NCI-H146 (cell line): Measurements from ENCODE around the gene CRY2.

Experiments
- DNase-seq: peaks from one replicate; lab custom pipeline; 2025; lab: John Stamatoyannopoulos, UW

Gene CRY2

DNA sequence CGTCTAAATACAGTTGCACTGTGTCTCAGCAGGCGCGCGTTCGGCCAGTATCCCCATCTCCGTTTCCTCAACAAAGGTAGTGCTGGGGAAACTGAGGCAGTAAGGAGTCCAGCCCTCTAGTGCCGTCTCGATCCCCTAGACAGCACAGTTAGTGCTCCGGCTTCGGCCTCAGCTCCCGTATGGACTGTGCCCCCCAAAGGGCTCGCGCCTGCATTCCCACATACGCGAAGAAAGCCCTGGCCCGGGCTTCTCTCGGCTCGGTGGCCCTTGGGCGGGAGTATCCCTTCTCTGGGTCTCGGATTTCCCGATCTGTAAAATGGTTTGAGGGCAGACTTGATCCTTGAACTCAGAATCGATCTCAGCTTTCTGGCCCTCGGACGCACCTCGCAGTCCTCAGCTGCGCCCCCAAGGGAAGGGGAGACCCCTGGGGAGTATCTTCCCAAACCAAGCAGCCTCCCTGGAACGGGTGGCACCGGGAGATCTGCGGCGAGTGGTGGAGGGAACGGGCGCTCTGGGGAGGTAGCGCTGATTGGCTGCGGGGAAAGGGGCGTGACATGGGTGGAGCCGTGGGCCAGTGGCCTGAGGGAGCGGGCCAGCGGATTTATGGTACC, 71.2 kb downstream of the CRY2 start:
- peak; percentile 82 for DNase-seq

DNA sequence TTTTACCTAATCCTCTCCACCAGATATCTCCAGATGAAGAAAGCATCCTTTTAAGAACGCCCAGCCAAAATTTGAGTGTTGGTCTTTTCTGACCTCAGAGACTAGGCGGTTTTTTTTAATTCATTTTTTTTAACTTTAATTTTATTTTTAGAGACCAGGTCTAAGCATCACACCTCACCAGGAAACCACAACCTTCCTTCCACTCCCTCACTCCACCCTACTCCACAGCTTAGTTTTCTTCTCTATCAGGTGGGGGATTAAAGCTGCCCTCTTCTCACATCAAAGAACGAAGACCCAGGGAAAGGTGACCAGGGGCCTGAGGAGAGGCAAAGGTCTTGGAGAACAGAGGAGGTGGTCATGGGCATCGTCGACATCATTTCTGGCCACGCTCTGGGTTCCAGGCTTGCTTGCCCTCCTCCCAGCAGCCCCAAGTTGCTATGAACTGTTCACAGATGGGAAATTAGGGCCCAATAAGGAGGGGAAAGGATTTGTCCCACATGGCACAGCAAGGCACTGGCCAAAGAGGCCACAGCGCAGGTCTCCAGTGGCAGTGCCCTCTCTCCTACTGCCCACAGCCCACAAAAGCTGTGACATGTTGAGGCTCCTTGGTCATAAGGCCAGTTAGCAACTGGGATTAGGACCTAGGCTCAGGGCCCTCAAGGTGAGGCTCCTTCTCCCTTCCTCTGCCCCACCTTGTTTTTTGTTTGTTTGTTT, 71.8 kb downstream of the CRY2 start:
- DNase-seq, result no peak

DNA sequence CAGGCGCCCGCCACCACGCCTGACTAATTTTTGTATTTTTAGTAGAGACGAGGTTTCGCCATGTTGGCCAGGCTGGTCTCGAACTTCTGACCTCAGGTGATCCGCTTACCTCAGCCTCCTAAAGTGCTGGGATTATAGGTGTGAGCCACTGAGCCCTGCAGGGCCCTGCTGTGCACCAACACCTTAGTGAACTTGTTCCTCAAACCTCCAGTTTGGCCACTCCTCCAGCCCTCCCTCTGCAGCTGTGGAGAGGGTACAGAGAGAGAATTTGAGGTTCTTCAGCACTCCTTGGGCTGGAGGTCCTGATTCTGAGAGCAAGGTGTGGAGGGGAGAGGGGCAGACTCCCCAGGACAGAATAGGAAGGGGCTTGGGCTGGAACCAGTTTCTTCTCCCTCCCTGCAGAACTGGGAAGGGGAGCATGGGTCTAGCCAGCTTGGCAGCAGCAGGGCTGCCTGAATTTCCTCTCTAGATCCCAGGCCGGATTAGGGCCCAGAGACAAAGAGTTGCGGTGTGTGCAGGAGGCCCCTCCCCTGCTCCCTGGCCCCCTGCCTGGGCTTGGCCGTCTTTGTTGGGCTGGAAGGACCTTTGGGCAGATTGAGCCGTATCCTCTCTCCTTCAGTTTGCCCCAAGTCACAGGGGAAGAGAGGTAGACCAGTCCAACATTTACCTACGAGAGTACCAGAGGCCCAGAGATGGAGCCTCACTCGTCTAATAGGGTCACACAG, 72.7 kb downstream of the CRY2 start:
- DNase-seq, result no peak

DNA sequence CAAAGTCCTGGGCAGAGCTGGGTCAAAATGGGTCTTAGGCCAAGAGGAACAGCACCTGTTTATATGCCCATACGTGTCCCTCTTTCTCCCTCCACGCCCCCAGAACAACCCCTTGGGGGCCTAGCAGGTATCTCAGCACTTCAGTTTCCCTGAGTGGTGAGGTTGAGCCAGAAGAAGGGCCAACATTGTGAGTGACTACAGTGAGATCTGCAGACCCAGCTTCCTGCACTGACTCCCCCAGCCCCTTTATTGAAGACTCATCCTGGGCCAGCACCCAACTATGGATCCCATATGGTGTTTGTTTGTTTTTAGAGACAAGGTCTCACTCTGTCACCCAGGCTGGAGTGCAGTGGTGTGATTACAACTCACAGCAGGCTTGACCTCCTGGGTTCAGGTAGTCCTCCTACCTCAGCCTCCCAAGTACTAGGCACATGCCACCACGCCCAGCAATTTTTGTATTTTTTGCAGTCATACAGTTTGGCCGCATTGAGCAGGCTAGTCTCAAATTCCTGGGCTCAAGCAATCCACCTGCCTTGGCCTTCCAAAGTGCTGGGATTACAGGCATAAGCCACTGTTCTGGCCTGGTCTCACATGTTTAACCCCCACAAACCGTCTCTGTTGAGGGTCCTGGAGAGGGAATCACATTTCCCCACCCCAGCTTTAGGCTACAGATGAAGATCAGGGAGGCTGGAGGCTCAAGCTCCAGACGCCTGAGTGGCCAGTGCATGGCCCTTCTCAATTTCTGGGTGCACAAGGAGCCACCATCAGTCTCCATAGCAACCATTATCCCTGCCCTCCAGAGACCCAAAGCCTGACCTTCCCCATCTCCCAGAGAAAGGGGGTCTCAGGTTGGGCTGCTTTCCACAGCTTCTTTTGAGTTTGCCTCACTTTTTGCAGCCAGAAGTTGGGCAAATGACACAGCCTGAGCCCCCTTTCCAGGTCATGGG, 73.5 kb downstream of the CRY2 start:
- no peak for DNase-seq

DNA sequence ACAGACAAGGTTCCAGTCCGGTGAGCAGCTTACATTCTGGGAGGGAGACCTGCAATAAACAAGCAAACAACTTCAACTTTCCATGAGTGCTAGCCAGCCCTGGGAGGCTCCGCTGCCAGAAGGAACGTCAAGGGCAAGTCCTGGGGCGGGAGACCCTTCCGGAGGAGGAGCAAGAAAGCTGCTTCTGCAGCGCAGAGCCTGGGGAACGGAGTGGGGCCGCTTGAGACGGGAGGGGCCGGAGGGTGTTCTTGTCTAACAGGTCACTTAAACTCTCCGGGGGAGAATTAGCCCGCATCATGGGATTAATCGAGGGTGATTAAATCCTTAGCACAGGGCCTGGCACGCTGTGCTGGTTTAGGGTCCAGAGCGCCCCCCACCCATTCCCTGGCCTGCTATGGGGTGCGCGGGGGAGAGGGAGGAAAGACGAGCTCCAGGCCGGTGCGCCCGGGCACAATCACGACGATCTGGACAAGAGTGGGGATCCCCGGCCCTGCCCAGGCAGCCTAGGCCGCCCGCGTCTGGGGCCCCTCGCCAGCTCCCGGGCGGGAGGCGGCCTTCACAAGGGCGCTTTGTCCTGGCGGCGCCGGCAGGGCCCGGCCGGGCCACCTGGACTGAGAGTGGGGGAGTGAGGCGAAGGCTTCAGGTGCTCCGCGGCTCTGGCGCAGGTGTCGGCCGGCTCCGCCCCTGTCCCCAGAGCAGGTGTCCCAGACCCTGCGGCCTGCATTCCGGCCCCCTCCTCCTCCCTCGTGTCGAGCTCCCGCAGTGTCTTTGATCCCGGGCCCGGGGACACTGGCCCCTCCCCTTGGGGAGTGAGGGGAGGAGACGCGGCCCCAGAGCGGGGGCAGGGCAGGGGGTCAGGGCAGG, 74.5 kb downstream of the CRY2 start:
- DNase-seq, result peak; percentile 98

DNA sequence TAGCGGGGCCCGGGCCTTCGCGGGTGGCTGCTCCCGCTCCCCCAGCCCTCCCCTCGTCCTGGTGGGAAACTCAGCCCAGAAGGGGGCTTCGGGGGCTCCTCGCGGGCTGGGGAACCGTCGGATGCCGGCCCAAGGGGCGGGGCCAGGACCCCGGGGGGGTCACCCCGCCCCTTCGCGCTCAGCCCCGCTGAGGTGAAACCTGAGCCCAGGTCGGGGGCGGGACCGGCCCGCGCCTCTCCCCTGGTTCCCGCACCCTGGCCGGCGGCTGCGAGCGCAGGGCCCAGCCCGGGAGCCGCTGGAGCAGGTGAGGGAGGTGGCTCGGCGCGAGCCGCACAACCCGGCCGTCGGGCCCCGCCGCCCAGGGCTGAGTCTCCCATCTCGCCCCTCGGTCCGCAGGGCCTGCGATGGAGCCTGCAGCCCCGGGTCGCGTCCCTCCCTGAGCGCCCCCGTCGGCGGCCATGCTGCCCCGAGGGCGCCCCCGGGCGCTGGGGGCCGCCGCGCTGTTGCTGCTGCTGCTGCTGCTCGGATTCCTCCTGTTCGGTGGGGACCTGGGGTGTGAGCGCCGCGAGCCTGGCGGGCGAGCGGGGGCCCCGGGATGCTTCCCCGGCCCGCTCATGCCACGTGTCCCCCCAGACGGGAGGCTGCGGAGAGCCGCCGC, 75.3 kb downstream of the CRY2 start, which contains the start of gene LARGE2:
LARGE2 (plus strand) TSS at position 232 of the 658 bp plus-strand sequence; CDS start at position 459, 227 bp downstream.
- DNase-seq, result peak; percentile 93

DNA sequence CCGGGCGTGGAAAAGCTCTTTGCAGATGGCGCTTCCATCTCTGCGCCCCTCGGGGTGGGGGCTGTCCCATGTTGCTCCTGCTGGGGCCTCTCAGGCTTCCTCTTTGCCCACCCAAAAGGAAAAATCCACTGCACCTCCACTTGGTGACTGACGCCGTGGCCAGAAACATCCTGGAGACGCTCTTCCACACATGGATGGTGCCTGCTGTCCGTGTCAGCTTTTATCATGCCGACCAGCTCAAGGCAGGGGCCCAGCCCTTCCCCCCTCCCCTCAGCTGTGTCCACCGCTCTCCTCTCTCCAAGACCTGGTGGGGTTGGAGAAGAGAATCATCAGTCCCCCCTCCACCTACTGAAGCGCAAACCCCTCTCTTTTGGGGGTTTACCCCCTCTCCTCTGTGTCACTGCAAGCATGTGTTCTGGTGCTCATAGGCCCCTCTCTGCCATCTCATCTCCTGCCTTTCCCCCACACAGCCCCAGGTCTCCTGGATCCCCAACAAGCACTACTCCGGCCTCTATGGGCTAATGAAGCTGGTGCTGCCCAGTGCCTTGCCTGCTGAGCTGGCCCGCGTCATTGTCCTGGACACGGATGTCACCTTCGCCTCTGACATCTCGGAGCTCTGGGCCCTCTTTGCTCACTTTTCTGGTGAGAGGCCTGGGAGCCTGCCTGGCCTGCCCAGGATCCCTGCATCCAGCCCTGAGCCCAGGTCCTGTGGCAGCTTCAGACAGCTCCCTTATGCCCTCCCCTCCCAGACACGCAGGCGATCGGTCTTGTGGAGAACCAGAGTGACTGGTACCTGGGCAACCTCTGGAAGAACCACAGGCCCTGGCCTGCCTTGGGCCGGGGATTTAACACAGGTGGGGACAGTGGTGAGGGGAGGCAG, 77.0 kb downstream of the CRY2 start:
- DNase-seq, result no peak

DNA sequence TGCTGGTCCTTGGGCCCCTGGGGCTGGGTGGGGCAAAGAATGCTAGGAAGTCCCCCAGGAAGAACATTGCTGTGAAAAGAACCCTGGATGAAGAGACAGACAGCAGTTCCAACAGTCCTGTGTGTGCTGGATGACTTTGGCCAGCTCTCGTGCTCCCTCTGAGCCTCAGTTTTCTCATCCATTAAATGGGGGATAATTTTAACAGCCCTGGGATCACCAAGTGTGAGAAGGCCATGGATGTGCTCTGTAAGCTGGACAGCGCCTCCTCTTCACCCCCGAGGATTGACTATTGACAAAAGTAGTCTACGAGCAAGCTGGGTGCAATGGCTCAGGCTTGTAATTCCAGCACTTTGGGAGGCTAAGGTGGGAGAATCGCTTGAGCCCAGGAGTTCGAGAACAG, 77.7 kb downstream of the CRY2 start:
- DNase-seq, result no peak

DNA sequence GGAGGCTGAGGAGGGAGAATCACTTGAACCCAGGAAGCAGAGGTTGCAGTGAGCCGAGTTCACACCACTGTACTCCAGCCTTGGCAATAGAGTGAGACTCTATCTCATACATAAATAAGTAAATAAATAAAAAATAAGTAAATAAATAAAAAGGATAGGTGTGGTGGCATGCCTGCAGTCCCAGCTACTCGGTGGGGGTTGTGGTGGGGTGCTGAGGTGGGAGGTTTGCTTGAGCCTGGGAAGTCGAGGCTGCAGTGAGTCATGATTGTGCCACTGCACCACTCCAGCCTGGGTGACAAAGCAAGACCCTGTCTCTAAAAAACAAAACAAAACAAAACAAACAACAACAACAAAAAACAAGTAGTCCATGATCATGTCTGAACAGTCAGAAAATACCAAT, 78.3 kb downstream of the CRY2 start:
- no peak for DNase-seq

DNA sequence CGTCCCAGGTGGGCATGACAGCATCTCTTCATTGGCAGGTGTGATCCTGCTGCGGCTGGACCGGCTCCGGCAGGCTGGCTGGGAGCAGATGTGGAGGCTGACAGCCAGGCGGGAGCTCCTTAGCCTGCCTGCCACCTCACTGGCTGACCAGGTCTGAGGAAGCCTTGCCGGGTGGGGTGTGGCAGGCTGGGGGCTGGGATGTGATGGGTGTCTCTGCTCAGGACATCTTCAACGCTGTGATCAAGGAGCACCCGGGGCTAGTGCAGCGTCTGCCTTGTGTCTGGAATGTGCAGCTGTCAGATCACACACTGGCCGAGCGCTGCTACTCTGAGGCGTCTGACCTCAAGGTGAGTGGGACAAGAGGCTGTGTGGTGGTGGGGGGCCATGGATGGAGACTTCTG, 78.7 kb downstream of the CRY2 start:
- DNase-seq, result no peak

DNA sequence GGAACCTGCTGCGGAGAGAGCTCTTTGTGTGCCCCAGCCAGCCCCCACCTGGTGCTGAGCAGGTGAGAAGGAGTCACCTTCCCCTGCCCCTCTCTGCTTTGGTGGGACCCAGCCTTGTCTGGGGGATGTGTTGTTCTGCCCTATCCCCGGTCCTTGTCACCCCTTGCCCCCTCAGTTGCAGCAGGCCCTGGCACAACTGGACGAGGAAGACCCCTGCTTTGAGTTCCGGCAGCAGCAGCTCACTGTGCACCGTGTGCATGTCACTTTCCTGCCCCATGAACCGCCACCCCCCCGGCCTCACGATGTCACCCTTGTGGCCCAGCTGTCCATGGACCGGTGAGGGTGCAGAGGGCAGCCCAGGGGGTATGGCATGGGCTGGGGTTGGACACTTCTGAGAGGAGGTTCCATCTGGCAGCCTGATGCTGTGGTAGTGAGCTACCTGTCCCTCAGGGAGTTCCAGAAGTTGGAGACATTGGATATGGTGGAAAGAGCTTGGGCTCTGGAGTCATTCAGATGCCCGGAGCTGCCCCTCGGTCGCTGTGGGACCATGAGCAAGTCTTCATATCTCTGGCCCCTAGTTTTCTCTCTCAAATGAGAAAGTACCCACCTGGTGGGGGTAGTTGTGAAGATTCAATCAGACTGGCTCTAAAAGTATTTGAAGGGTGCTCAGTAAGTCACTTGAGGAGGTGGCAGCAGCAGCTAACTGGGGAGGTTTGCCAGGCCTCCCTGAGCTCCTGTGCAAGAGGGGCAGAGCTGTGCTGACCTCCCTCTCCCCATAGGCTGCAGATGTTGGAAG, 79.5 kb downstream of the CRY2 start:
- no peak for DNase-seq

DNA sequence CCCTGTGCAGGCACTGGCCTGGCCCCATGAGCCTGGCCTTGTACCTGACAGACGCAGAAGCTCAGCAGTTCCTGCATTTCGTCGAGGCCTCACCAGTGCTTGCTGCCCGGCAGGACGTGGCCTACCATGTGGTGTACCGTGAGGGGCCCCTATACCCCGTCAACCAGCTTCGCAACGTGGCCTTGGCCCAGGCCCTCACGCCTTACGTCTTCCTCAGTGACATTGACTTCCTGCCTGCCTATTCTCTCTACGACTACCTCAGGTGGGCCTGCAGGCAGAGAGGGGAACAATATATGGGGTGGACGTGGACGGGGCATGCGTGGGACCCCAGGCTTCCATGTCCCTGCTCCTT, 80.0 kb downstream of the CRY2 start:
- no peak for DNase-seq

DNA sequence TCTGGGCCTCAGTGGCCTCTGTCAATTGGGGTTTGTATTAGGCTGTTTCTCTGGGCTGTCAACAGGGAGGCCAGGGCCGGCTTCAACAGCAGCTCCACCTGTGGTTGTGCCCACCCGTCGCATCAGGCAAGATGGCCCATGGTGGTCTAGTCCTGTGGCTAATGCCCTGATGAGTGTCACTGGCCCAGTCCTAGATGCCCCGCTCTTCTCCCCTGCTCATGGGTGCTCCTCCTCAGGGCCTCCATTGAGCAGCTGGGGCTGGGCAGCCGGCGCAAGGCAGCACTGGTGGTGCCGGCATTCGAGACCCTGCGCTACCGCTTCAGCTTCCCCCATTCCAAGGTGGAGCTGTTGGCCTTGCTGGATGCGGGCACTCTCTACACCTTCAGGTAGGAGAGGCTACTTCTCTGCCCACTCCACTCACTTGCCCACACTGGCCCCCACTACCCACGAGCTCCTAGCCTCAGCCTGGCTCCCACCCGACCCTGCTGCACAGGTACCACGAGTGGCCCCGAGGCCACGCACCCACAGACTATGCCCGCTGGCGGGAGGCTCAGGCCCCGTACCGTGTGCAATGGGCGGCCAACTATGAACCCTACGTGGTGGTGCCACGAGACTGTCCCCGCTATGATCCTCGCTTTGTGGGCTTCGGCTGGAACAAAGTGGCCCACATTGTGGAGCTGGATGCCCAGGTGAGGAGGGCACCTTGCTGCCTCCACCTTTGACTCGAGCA, 80.6 kb downstream of the CRY2 start:
- DNase-seq, result no peak

DNA sequence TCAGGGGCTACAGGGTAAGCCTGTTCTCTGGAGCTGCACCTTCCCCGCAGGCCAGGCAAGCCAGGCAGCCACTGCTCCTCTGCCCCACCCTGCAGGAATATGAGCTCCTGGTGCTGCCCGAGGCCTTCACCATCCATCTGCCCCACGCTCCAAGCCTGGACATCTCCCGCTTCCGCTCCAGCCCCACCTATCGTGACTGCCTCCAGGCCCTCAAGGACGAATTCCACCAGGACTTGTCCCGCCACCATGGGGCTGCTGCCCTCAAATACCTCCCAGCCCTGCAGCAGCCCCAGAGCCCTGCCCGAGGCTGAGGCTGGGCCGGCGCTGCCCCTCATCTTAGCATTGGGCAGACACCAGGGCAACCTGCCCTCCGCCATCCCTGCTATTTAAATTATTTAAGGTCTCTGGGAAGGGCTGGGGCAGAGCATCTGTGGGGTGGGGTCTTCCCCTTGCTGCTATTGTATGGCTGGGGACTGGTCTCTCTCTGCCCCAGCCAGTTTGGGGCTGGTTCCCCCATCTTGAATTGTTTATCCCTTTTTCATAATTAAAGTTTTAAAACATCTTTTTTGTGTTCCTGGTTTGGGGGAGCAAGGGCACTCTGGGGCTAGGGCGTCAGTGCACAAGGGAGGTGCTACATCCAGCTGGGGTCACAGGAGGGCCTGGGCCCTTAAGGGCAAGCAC, 81.4 kb downstream of the CRY2 start:
- no peak for DNase-seq

DNA sequence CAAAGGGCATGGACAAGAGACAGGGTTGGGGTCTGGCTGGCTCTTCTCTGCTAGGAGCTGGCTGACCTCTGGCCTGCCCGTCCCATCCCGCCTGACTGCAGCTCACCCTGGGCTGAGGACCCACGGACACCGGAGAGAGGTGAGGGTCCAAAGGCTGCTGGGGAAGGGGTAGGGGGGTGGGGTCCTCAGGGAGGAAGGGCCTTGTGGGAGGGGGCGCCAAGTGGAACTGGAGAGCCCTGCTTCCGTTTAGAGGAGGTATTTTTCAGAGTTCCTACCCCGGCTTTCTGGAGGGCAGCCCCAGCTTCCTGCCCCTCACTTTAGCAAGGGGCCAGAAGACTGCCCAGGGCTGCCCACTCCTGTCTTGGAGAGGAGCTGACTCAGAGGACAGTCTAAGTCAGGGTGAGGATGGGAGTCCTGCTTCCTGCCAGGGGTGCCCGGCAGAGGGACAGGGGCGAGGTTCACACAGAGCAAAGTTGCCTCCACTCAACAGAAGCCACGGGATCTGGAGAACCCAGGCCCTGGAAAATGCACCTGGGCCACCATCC, 82.3 kb downstream of the CRY2 start:
- DNase-seq, result no peak

DNA sequence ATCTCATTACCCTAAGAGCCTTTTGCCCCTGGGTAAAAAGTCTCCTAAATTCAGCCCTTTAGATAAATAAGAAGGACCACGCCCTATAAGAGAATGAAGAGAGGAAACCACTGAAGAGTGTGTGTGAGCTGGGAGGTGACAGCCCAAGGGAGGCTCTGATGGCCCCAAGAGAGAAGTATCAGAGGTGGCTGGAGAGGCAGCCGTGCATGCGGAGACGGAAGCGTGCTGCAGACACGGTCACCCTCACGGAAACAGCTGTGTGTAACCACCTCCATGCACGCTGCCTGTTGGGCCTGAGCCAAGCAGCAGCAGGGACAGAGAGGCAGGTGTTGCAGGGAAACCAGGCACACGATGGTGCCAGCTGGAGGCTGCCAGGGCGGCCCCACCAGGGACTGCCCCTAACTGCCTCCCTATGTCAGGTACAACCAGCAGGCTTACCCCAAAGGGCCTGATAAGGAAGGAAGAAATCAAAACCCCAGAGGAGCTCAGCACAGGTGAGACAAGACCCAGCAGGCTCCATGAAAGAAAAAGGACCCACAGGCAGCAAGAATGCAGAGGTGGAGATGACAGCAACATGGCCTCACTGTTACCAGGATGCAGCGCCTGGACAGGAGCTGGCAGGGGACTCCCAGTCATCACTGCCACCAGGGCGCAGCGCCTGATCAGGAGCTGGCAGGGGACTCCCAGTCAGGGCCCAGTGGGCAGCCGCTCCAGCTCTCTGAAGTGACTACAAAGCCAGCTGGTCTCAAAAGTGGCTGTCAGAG, 82.9 kb downstream of the CRY2 start:
- DNase-seq, result peak; percentile 89
